NT2/D1 (cell line): ENCODE measurements around the gene UNK.
A peak's percentile ranks its signal among the peaks of the same experiment; 100 is the strongest.
"Not testable (repeated sequence)": the region's sequence is repeated elsewhere in the genome, so short reads cannot be mapped to it uniquely, and the experiment has no call there.

Experiments
- DNase-seq: peaks from one replicate; pipeline ENCODE4 v3.0.0-alpha.2; 2011; ENCODE audit warnings: low read depth, low spot score
- H3K27me3 ChIP-seq: 2 replicates; pipeline ENCODE4 v1.6.0; 2011; ENCODE audit warnings: mild to moderate bottlenecking; ENCODE audit not compliant: insufficient read length, insufficient read depth
- H3K36me3 ChIP-seq: 2 replicates; pipeline ENCODE4 v1.6.1; 2011; ENCODE audit warnings: mild to moderate bottlenecking, low read length, mixed read lengths; ENCODE audit not compliant: insufficient read depth, insufficient read length
- H3K4me1 ChIP-seq: 2 replicates; pipeline ENCODE4 v1.5.1; 2011; ENCODE audit not compliant: insufficient read depth, insufficient read length
- H3K4me3 ChIP-seq: 2 replicates; pipeline ENCODE4 v1.5.1; 2011; ENCODE audit warnings: low read depth; ENCODE audit not compliant: insufficient read length
- H3K9ac ChIP-seq: 2 replicates; pipeline ENCODE4 v1.6.0; 2011; ENCODE audit warnings: low read depth; ENCODE audit not compliant: insufficient read length
- H3K9me3 ChIP-seq: 2 replicates; pipeline ENCODE4 v1.5.1; 2011; ENCODE audit warnings: mild to moderate bottlenecking, low read length; ENCODE audit not compliant: insufficient read depth
- SUZ12 ChIP-seq: IDR thresholded peaks from 2 replicates; pipeline ENCODE4 v1.6.1; 2011; ENCODE audit not compliant: insufficient read length, insufficient read depth; ENCODE audit errors: extremely low read depth
- YY1 ChIP-seq: IDR thresholded peaks from 2 replicates; pipeline ENCODE4 v1.6.1; 2011; ENCODE audit not compliant: insufficient read length, insufficient read depth
- ZNF274 ChIP-seq: IDR thresholded peaks from 2 replicates; pipeline ENCODE4 v1.6.1; 2011; ENCODE audit warnings: mild to moderate bottlenecking, low read depth, low read length

UNK gene

GRCh38 chr17:75777296-75777922, 7.2 kb upstream of the UNK start:
- Histone ChIP-seq H3K27me3 (no peaks in the 10 kb centered on the region), H3K36me3 (peaks cover 39% of the 10 kb centered on the region), H3K4me3 (peak overlapping the region; percentile 99), H3K9me3 (no peaks in the 10 kb centered on the region), H3K9ac (peak overlapping the region; percentile 99), H3K4me1 (peaks cover 8% of the 10 kb centered on the region)
- no peak for TF ChIP-seq SUZ12
- no peak for TF ChIP-seq ZNF274
- TF ChIP-seq YY1: no peak
- no peak for DNase-seq

DNA sequence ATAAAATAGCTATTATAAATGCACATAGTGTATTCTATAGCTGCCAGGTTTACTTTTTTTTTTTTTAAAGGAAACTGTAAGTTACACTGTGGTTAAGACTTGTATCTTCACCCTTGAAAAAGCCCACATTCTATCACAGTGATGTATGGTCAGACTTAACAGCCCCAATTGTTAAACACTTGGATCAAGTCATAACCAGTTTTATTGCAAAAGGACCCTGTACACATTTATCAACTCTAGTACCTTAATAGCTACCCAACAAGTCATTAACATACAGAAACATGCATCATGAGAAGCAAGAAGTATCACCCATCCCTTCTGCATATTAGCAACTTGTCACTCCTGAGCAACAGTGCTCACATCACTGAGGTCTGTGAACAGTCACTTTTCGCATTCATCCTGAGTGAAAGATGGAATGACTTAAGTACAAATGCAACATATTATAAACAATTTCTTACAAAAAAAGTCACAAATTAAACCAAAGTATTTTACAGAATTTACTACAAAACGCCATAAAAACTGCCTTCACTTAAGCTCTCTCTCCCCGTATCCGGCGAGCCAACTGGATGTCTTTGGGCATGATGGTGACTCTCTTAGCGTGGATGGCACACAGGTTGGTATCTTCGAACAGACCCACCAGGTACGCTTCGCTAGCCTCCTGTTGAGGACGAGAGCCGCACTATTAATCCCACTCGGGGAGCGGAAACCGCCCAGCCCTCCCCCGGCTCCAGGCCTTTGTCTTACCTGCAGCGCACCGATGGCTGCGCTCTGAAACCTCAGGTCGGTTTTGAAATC, 6.3 kb upstream of the UNK start:
- DNase-seq, H3K4me1 ChIP-seq, H3K27me3 ChIP-seq, H3K9me3 ChIP-seq: not testable (repeated sequence)
- peaks cover 39% of the 10 kb centered on the region for H3K36me3 ChIP-seq
- H3K4me3 ChIP-seq: peak overlapping the region; percentile 99
- peak overlapping the region; percentile 99 for H3K9ac ChIP-seq

DNA sequence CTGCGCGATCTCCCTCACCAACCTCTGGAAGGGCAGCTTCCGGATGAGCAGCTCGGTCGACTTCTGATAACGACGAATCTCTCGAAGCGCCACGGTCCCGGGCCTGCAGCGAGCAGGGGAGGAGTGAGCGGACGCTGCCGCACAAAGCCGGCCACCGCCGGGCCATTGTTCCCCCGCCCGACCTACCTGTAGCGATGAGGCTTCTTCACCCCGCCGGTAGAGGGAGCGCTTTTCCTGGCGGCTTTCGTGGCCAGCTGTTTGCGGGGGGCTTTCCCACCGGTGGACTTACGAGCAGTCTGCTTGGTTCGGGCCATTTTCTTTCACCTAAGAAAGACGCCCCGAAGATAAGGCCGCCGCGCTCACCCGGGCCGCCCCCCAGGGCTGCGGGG, 5.8 kb upstream of the UNK start:
- H3K4me3 ChIP-seq: peak overlapping the region; percentile 99
- DNase-seq: no peak
- TF ChIP-seq YY1 (no peak), ZNF274 (no peak), SUZ12 (no peak)
- H3K9ac ChIP-seq: peak overlapping the region; percentile 99
- H3K36me3 ChIP-seq: peaks cover 39% of the 10 kb centered on the region
- peaks cover 8% of the 10 kb centered on the region for H3K4me1 ChIP-seq
- H3K27me3 ChIP-seq: no peaks in the 10 kb centered on the region
- H3K9me3 ChIP-seq: no peaks in the 10 kb centered on the region

- H3K9me3 ChIP-seq: no peaks in the 10 kb centered on the region
- no peaks in the 10 kb centered on the region for H3K27me3 ChIP-seq
- peak overlapping the region; percentile 99 for H3K9ac ChIP-seq
- DNase-seq: peak; percentile 97
- H3K4me1 ChIP-seq: peaks cover 8% of the 10 kb centered on the region
- H3K36me3 ChIP-seq: peaks cover 37% of the 10 kb centered on the region
- peak overlapping the region; percentile 99 for H3K4me3 ChIP-seq
- TF ChIP-seq YY1 (no peak), SUZ12 (no peak), ZNF274 (no peak)
Observed at GRCh38 chr17:75779250-75779986, 5.2 kb upstream of the UNK start.

DNA sequence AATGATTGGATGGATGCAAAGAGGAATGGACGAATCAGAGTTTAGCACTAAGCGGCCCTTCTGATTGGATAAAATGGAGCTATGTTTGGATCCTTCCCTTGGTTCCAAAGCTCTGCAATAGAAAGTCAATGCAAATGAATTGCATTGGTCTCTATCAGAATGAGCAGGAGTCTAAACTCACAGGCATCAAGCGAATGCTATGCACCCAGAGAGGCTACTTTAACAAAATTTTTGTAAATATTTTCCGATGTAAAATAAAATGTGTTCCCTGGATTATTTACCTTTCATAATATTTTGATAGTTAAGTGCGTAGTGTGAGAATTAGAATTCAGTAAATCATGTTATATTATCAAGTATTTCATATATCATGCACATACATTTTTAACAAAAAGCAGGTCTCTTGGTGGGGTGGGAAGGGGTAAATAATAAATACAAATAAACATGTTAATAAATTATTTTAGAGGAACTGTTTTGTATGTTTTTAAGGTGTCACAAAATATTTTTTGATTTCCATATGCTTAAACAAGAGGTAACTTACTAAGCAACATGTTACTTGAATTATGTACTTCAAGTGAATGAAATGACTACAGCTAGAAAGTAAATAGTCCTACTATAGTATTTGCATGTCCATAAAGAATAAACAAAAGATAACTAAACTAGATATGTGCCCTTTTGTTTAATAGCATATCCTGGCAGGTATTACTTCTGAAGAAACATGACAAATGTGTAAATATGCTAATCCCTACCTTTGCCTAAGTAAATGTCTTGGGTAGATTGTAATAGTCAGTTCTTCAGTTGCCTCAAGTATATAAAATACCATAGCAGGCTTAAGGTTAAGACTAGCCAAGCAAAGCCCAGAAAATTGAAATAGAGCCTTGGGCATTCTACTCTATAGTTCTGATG, 4.4 kb upstream of the UNK start:
- Histone ChIP-seq H3K36me3 (peaks cover 32% of the 10 kb centered on the region), H3K4me3 (no peak overlapping the region), H3K9ac (no peak overlapping the region), H3K9me3 (no peaks in the 10 kb centered on the region), H3K27me3 (no peaks in the 10 kb centered on the region), H3K4me1 (peaks cover 2% of the 10 kb centered on the region)
- no peak for DNase-seq
- TF ChIP-seq SUZ12 (no peak), YY1 (no peak), ZNF274 (no peak)

- Histone ChIP-seq H3K27me3 (no peaks in the 10 kb centered on the region), H3K9me3 (no peaks in the 10 kb centered on the region), H3K4me1 (no peaks in the 10 kb centered on the region), H3K36me3 (peaks cover 14% of the 10 kb centered on the region), H3K4me3 (no peak overlapping the region), H3K9ac (no peak overlapping the region)
- no peak for DNase-seq
- TF ChIP-seq ZNF274: no peak
- TF ChIP-seq YY1: no peak
- no peak for TF ChIP-seq SUZ12
Observed at GRCh38 chr17:75783069-75783783, 1.4 kb upstream of the UNK start.
